B cell (primary cell): ENCODE data around the gene ENKUR. TPM values are rescaled to one million over a fixed set of nuclear protein-coding genes. Genes with fewer than 3 reads are reported as not detected.

Experiments used
- ATAC-seq: fragments of 200-7000 bp; cut with Tn5 transposase; one replicate; pipeline ENCODE4 v1.10.0; 2021; ENCODE audit warnings: low read depth, mild to moderate bottlenecking, moderate number of reproducible peaks, moderate library complexity
- CTCF ChIA-PET: fragments of 350-600 bp; sonication (Branson Sonifier 250); formaldehyde crosslinking; loops from one replicate; lab custom pipeline; 2021; ENCODE audit warnings: antibody characterized with exemption, inconsistent platforms; lab: Charles Lee
- POLR2A ChIA-PET: fragments of 350-600 bp; sonication (Branson Sonifier 250); formaldehyde crosslinking; loops from one replicate; lab custom pipeline; 2021; ENCODE audit warnings: antibody characterized with exemption; lab: Charles Lee
- DNase-seq: peaks from one replicate; pipeline ENCODE4 v3.0.0; 2013
- H2AFZ ChIP-seq: 2 replicates; pipeline ENCODE4 v1.6.1; 2012; ENCODE audit warnings: mild to moderate bottlenecking, low read depth, low read length; ENCODE audit not compliant: insufficient read depth, poor library complexity, severe bottlenecking
- H3K27ac ChIP-seq, 2 donors: 1 replicate in 1 of 2; 2 replicates in 1 of 2; pipeline ENCODE4 v1.5.1; 2012 to 2013; ENCODE audit warnings: low read length in 2 of 2, mild to moderate bottlenecking in 2 of 2, moderate library complexity in 1 of 2
- H3K27me3 ChIP-seq, 4 experiments: fragments of 200-600 bp in 1 of 4; sonication (generic) in 1 of 4; replicated peaks in 1 of 4; 1 replicate in 2 of 4; 2 replicates in 2 of 4; pipeline versions ENCODE4 v1.6.1 to v1.7.0; 2013 to 2016; ENCODE audit warnings: low read length in 3 of 4, mild to moderate bottlenecking in 2 of 4, mixed read lengths in 1 of 4, moderate library complexity in 1 of 4; ENCODE audit not compliant: insufficient read depth in 4 of 4, control insufficient read depth in 3 of 4; ENCODE audit errors: control extremely low read depth in 1 of 4
- H3K36me3 ChIP-seq, 2 experiments: replicated peaks in 1 of 2; 1 replicate in 1 of 2; 2 replicates in 1 of 2; pipeline versions ENCODE4 v1.6.1 to v1.7.1; 2013; ENCODE audit warnings: low read length in 1 of 2; ENCODE audit not compliant: insufficient read depth in 2 of 2, control insufficient read depth in 1 of 2; ENCODE audit errors: control extremely low read depth in 1 of 2, extremely low read depth in 1 of 2
- H3K4me1 ChIP-seq, 2 donors: fragments of 200-600 bp in 1 of 2; sonication (generic) in 1 of 2; 1 replicate in 1 of 2; 2 replicates in 1 of 2; pipeline versions ENCODE4 v1.5.1 to v1.6.1; 2013 to 2017; ENCODE audit warnings: low read length in 2 of 2; ENCODE audit not compliant: control insufficient read depth in 2 of 2, insufficient read depth in 2 of 2
- H3K4me2 ChIP-seq: replicated peaks from 2 replicates; pipeline ENCODE3; 2012; ENCODE audit warnings: mild to moderate bottlenecking, low read depth, low read length; ENCODE audit not compliant: poor library complexity, severe bottlenecking
- H3K4me3 ChIP-seq, 5 experiments: fragments of 200-600 bp in 1 of 5; sonication (generic) in 1 of 5; 1 replicate in 3 of 5; 2 replicates in 2 of 5; pipeline versions ENCODE4 v1.5.1 to v1.7.0; 2011 to 2016; ENCODE audit warnings: low read length in 4 of 5, mild to moderate bottlenecking in 4 of 5, low read depth in 2 of 5, control low read depth in 1 of 5, moderate library complexity in 1 of 5; ENCODE audit not compliant: insufficient read depth in 1 of 5; ENCODE audit errors: control extremely low read depth in 1 of 5, extremely low read depth in 1 of 5
- H3K79me2 ChIP-seq: fragments of 200-600 bp; sonication (generic); one replicate; pipeline ENCODE4 v1.6.0; 2016; ENCODE audit warnings: low read length; ENCODE audit not compliant: control insufficient read depth, insufficient read depth
- H3K9ac ChIP-seq: fragments of 200-600 bp; sonication (generic); 2 replicates; pipeline ENCODE4 v1.6.1; 2017; ENCODE audit warnings: mild to moderate bottlenecking, low read length, moderate library complexity
- H3K9me3 ChIP-seq, 3 donors: one replicate each; pipeline versions ENCODE4 v1.6.1 to v1.7.1; 2013; ENCODE audit warnings: low read length in 2 of 3; ENCODE audit not compliant: control insufficient read depth in 2 of 3, insufficient read depth in 1 of 3; ENCODE audit errors: control extremely low read depth in 1 of 3
- H4K20me1 ChIP-seq: 2 replicates; pipeline ENCODE4 v1.6.0; 2012; ENCODE audit warnings: mild to moderate bottlenecking, low read length; ENCODE audit not compliant: insufficient read depth, control insufficient read depth, poor library complexity, severe bottlenecking
- H3K27ac Mint-ChIP-seq: one replicate; pipeline ENCODE4 v1.8.0; 2021; ENCODE audit warnings: mixed read lengths
- H3K27me3 Mint-ChIP-seq: one replicate; pipeline ENCODE4 v1.8.0; 2021; ENCODE audit warnings: mixed read lengths
- H3K4me1 Mint-ChIP-seq: one replicate; pipeline ENCODE4 v1.8.0; 2021; ENCODE audit warnings: mixed read lengths
- H3K4me3 Mint-ChIP-seq: one replicate; pipeline ENCODE4 v1.8.0; 2021; ENCODE audit warnings: mixed read lengths
- H3K9me3 Mint-ChIP-seq: one replicate; pipeline ENCODE4 v1.8.0; 2022; ENCODE audit warnings: mixed read lengths; ENCODE audit not compliant: insufficient read depth
- CTCF ChIP-seq: fragments of 200-600 bp; IDR thresholded peaks from one replicate; pipeline ENCODE4 v1.8.0; 2022; ENCODE audit warnings: antibody characterized with exemption, mild to moderate bottlenecking
- EZH2 ChIP-seq: IDR thresholded peaks from 2 replicates; pipeline ENCODE4 v1.6.1; 2012; ENCODE audit warnings: borderline replicate concordance, low read depth, mild to moderate bottlenecking, moderate library complexity, low read length; ENCODE audit not compliant: insufficient read depth, poor library complexity, severe bottlenecking
- WGBS: methylation state at CpG from one replicate; pipeline ENCODE4 v1.1.5; 2013; ENCODE audit warnings: missing lambda C conversion rate; ENCODE audit not compliant: insufficient coverage; 5-methylcytosine and 5-hydroxymethylcytosine counted together
- intact Hi-C: fragments of 100-400 bp; cut with micrococcal nuclease; formaldehyde crosslinking; loops from one replicate; pipeline ENCODE4 v1.10.0; 2022
- polyA plus RNA-seq: library from polyadenylated mRNA; depleted of rRNA; stranded (reverse); fragments of >200 nt; gene quantifications from 2 replicates; pipeline ENCODE4 v1.2.3, GENCODE V29; 2012
- total RNA-seq, 2 donors: library from RNA; stranded (reverse); fragments of 120-200 nt in 1 of 2; gene quantifications; 1 replicate in 1 of 2; 2 replicates in 1 of 2; pipeline versions ENCODE4 v1.2.3 to v1.2.4, GENCODE V29; 2013 to 2022

ENKUR gene
- total and polyA plus RNA-seq, 2 donors (not counting 1 experiment from before 2014, with no cell fraction given): not detected

GRCh38 chr10:24952143-24952706 is 63.7 kb downstream of the ENKUR start, which contains the start of gene PRTFDC1:
TSS of gene PRTFDC1 (minus strand) at chr10:24952606. CDS start at chr10:24952575, 31 bp downstream.
- peak within 1 kb of the TSS; percentile 85 for H3K4me2 ChIP-seq
- H3K36me3 ChIP-seq: no peaks in the 10 kb centered on the region
- H3K4me3 Mint-ChIP-seq: peak within 1 kb of the TSS; percentile 85
- ChIA-PET POLR2A (interaction anchor here (1.0 kb wide), 1 partner anchor 228 kb away, joined by 3 read pairs; the partner anchor contains the start of gene ARHGAP21), CTCF (interaction anchor here (1.2 to 4.1 kb wide), 4 partner anchors 10 to 309 kb away, joined by 3 to 19 read pairs (median 4); no protein-coding TSS in a partner anchor)
- H3K4me1 Mint-ChIP-seq: peaks cover 13% of the 10 kb centered on the region
- H3K27me3 ChIP-seq: peaks cover 0 to 15% (median 5%) of the 10 kb centered on the region in 4 experiments
- no peaks in the 10 kb centered on the region for H3K79me2 ChIP-seq
- DNase-seq: peak; percentile 35
- ATAC-seq: peak; percentile 26
- no peaks in the 10 kb centered on the region for H4K20me1 ChIP-seq
- intact Hi-C loops: loop anchor here (5.0 kb wide), 2 partner anchors 40 to 65 kb away; no protein-coding TSS in a partner anchor
- no peaks in the 10 kb centered on the region for H3K9me3 ChIP-seq
- H3K27ac ChIP-seq: peak within 1 kb of the TSS in 1 of 2 donors; percentile 26
- peak within 1 kb of the TSS in 4 of 5 experiments; percentile 32 to 68 (median 54) for H3K4me3 ChIP-seq
- H3K9ac ChIP-seq: peak within 1 kb of the TSS; percentile 70
- H3K9me3 Mint-ChIP-seq: peaks cover 2% of the 10 kb centered on the region
- peak within 1 kb of the TSS; percentile 22 for H3K27ac Mint-ChIP-seq
- H3K4me1 ChIP-seq: peaks cover 7 to 9% of the 10 kb centered on the region in 2 donors
- WGBS: 3% methylated on average over 50 of the region's 56 CpGs
- TF ChIP-seq CTCF: no peak
- no peak for TF ChIP-seq EZH2
- peaks cover 25% of the 10 kb centered on the region for H3K27me3 Mint-ChIP-seq
- H2AFZ ChIP-seq: peak within 1 kb of the TSS; percentile 88
